GM18858 (cell line): ENCODE measurements around the gene APOA5.

Source experiments
- ATAC-seq: cut with Tn5 transposase; IDR thresholded peaks from one replicate; pipeline ENCODE4 v1.9.1; 2021; ENCODE audit not compliant: unreplicated experiment

The APOA5 gene

DNA sequence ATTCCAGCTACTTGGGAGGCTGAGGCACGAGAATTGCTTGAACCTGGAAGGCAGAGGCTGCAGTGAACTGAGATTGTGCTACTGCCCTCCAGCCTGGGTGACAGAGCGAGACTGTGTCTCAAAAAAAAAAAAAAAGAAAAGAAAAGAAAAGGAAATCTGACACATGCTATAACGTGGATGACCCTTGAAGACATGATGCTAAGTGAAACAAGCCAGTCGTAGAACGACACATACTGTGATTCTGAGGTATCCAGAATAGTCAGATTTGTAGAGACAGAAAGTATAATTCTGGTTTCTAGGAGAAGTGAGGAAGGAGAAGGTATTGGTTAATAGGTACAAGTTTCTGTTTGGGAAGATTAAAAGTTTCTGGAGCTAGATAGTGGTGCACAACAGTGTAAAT, 6.7 kb upstream of the APOA5 start:
- ATAC-seq = no peak

DNA sequence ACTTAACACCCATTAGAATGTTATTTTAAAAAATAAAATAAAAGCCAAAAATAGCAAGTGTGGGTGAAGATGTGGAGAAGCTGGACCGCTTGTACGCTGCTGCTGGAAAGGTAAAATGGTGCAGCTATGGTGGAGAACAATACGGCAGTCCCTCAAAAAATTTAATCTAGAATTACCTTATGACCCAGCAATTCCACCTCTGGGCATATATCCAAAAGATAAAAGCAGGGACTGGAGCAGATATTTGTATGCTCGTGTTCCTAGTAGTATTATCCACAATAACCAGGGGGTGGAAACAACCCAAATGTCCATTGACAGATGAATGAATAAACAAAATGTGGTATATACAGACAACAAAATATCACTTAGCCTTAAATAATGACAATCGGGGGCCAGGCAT, 6.1 kb upstream of the APOA5 start:
- ATAC-seq = no peak

DNA sequence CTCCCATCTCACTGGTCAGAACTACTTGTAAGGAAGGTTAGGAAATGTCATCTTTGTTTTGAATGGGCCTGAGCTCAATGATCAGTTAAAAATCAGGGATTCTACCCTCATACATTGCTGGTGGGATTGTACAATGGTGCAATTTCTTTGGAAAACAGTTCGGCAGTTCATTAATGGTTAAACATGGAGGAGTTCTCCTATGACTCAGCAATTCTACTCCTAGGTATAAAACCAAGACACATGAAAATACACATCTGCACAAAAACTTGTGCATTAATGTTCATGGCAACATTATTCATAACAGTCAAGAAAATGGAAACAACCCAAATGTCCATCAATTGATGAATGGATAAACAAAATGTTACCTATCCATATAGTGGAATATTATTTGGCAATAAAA, 4.9 kb upstream of the APOA5 start:
- ATAC-seq = no peak

DNA sequence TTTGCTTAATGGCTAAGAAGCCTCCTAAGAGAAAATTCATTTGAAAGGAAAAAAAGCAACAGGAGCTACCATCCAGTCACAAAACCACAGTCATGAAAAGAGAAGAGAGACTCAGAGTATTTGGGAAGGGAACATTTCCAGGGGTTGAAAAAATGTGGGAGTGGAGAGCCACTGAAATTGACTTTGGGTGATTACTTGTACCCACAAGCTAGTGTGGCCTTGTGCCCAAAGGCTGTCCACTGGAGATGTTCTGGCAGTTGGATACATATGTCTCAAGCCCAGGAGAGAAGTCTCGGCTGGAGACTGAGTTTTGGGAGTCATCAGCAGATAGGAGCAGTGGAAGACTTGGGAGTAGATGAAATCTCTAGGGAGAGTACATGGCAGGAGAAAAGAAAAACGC, 3.2 kb upstream of the APOA5 start:
- no peak for ATAC-seq

DNA sequence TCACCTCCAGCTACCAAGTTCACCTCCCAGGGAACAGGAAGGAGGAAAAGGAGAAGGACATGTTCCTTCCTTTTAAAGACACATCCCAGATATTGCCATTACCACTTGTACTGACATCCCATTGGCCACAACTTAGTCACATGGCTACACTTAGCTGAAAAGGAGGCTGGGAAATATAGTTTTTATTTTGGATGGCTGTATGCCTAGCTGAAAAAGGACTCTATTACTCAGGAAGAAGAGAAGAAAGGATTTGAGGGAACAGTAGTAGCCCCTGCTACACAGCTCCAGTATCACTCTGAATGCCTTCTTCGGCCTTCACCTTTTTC, 2.1 kb upstream of the APOA5 start:
- no peak for ATAC-seq

DNA sequence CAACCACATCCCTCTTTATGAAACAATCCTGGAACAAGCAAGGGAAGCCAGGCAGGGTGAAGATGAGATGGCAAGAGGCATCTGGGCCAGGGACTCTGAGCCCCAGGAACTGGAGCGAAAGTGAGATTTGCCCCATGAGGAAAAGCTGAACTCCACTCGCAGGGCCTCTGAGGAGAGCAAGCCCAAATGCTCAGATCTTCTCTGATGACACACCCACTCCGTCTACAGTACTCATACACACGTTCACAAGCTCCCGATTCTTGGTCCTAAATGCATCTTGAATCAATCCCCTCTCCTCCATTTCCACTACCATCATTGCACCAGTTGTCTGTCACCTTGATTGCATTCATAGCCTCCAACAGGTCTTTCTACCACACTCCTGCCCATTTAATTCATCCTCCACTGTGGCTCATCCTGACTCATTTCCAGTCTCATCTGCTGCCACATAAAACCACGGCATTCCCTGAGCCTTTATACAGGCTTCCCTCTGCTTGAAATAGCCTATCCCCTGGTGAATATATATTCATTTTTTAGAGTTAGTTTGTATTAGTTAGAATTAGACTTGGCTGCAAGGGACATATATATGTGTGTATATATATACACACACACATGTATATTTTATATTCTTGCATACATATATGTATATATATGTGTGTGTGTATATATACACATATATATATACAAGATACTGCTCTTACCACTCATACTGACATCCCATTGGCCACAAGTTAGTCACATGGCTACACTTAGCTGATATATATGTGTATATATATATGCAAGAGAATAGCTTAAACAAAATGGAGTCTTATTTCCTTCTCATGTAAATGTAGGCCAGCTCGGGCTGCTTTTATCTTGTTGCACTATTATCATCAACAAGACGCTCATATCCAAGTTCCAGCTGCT, 1.4 kb upstream of the APOA5 start:
- no peak for ATAC-seq

DNA sequence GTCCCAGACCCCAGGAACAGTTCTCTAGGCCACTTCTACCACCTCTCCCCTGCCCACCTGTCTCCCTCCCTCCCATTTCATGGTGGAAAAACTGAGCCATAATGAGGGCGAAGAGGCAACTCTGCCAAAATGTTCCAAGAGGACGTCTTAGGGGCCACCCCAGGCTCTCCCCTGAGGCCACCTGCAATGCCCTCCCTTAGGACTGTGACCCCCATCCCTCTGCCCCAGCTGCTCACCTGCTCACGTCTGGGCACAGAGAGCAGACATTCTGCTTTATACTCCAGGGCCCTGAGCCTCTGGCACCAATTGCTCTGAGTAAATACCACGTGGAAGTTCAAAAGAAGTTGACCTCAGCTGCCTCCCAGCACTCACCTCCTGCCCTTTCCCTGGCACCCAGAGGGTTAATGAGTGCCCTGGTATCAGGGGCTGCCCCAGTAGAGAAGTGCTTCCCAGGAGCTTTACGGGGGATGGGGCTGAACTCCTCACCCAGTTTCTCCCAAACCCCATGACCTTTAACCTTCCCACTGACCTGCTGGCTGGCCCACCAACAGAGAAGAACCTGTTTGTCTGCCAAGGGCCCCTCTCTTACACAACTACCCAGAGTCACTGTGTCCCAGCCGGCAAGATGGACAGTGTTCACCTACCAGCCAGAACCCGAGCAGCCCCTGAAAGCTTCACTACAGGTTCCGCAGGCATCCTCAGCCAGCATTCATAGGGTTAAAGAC, 627 bp upstream of the APOA5 start:
- ATAC-seq = no peak

DNA sequence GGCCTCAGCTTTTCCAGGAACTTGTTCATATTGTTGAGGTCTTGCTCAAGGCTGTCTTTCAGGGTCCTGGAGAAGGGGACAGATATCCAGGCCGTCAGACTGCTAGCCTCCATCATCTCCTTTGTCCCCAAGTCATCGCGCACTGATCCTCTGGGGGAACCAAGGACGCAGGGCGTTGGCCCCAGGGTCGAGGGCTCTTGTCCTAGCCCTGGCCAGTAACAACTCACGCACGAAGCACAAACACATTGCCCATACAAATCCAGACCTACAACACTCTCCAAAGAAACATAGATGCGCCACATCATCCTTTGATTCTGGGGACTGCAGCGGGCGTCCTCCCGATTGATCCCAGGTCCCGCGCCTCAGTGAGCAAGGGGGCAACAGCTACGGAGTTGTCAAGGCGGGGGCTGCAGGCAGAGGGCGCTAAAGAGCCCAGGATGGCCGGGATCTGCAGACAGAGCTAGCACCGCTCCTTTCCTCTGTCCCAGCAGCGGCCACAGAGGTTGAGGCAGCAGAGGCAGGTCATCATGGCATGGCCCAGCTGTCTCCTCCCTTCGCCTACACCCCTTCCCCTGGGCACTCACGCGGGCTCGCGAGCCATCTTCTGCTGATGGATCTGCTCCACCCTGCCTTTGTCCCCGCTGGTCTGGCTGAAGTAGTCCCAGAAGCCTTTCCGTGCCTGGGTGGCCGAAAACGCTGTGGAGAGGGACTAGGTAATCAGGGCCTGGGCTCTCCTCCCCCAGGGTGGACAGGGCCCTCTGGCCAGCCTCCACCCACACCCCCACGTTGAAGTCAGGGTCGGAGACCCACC, 472 bp downstream of the APOA5 start:
- no peak for ATAC-seq

DNA sequence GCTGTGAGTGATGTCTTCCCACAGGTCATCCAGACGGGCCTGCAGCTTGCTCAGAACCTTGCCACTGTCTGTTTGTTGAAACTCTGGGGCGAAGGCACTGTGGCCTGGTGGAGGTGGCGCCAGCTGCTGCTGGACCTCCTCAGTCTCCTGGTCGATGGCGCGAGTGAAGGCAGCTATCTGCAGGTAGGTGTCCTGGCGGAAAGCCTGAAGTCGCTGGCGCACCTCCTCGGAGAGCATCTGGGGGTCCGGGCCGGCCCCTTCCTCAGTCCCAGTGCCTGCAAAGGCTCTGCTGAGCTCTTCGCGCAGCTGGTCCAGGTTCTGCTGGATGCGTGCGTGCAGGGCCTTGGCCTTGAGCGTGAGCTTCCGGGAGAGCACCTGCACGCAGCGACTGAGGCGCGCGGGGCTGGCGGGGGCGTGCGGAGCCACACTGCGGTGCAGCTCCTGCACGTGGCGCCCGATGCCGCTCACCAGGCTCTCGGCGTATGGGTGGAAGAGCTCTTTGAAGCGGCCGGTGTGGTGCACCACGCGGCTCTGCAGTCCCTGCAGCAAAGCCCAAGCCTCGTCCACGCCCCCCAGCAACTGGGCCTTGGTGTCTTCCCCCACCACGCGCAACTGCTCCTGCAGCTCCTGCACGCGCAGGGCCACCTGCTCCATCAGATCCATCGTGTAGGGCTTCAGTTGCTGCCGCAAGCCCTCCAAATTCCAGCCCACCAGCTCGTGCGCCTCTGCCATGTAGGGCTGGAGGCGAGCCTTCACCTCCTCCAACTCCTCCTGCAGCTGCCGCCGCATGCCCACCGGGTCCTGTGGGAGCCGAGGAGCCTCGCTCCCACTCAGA, 1.3 kb downstream of the APOA5 start:
- no peak for ATAC-seq

DNA sequence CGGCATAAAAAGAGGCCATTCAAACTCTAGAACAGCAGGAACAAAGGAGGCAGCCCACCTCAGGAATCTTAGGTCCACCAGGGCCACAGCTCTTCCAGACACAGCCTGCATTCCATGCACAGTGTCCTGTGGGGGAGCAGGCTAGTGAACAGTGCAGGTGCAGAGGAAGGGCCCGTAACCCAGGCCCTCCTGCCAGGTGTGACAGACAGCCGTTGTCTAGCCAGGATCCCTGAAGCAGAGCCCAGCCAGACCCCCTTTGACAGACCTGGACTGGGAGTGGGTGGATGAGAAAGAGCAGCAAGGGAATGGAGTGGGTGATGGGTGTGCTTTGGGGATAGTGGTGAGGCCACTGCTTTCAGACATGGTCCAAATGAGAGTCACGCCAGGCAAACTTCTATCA, 2.7 kb downstream of the APOA5 start:
- ATAC-seq = no peak

DNA sequence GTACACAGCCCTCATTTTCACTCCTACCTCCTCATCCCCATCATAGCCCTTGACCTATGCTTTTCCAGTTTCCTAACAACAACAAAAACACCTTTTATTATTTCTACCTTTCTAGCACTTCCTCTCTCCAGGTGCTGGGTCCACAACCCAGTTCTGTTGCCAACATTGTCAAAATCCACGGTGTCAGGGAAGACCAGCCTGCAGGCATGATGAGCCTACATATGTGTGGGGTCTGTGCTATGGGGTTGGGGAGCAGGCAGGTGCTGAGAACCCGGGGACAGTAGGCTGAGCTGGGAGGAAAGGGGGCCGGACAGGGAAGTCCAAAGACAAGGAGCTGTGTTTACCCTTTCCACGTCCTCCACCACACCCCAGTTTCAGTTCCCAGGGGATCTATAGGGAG, 3.1 kb downstream of the APOA5 start:
- ATAC-seq = no peak

DNA sequence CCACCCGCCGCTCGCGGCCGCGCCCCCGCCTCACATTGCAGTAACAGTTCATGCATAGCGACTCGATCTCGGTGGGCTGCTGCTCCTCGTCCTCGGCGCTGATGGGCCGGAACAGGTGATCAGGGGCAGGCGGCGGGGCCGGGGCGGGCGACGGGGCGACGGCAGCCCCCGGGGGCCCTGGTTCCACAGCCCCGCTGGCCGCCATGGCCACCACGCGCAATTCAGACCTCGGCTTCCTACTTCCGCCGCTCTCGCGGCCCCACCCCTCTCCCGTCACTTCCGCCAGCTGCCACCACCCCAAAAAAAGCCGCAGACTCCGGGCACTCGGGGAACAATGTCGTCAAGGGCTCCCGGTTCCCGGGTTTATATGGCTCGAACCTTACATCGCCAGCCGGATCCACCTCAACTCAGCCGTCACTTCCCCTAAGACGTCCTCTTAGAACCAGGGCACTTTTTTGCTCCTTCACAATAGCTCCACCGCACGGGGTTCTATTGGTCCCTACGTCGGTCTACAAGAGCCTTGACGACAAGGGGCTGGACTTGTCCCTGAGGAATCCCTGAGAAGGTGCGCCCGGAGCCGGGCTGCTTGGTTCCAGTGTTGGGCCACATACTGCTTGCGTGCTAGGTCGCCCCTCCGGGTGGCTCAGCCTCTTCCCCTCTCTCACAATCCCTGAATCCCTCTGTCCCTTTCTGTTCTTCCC, 3.7 kb downstream of the APOA5 start, which contains the start of gene ZPR1:
ZPR1 (minus strand) TSS at position 238 of the 701 bp plus-strand sequence; CDS start at position 205, 33 bp downstream.
- ATAC-seq = peak; percentile 68

DNA sequence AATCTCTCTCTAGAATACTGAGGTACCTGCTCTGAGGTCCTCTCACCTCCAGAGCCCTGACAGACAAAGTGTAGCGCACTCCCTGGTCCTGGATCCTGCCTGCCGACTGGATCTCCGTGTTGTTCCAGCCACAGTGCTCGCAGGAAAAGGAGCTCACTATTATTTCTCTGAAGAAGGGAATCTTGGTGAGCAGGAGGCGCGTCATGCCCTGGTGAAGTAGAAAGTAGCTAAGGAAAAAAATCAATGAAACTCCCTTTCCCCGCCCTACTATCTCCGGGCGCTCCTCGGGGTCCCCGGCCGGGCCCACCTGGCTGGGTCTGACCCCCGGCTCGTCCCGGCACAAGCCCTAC, 4.3 kb downstream of the APOA5 start:
- ATAC-seq = no peak

DNA sequence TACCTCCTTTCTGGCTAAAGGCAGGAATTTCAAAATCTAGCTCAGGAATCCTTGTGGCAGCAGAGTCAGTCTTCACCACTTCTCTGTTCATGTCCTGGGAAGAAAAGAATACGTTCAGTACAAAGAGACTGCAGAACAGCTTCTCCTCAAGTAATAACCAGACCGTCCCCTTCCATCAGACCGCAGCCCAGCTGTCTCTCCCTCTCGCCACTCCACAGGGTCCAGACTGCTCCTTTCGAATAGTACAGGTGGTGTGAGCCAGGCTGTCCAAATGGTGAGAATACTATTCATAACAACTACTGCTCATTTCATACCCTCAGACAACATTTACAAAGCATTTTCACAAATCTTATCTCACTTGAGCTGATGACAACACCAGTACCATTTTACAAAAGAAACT, 4.7 kb downstream of the APOA5 start:
- ATAC-seq = no peak

DNA sequence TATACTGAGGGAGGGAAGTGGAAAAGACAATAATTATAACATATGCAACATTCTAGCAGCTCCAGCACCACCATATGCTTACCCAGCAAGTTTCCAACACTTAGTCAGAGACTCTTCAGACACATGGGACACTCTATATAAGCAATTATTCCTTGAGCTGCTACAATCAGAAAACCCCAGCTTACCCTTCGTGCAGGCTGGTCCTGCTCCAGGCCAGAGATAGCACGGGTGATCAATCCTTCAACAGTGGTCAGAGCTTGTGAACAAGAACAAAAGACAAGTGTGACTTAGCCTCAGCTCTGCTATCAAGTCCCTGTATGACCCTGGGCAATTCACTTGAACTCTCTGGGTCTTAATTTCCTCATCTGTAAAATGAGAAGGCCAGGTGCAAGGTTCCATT, 5.4 kb downstream of the APOA5 start:
- no peak for ATAC-seq

DNA sequence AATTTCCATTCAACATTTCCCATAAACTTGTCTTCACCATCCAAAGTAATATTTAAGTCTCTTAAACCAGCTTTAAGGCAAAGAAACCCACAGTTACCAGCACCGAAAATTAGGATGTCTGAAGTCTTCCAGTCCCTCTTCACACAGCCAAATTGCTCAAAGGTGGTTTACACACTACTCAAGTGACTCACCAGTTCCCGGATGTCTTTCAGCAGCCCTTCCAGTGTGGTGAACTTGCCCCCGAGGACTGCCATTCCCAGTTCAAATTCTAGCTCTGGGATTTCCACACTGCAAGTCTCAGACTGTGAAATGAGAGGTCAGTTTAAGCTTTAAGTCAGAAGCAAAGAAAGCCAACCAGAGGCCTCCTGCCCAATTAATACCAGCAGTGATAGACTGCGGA, 9.0 kb downstream of the APOA5 start:
- ATAC-seq = no peak

DNA sequence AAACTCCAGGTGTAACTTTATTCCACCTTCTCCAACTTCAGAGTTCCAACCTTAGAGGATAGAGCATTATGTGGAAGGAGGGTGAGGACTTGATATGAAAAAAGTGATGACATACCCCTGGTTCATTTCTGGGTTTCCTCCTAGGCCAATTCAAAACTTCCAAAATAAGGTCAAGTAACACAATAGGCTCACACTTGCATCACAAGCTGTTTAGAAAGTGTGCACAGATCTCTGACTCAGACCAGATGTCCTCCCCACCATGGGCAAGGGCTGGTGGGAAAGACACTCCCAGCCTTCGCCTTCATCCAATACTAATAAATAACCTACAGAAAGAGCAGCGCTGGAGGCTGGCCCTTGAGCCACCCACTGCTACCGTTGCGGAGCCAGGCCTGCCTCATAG, 13.1 kb downstream of the APOA5 start:
- no peak for ATAC-seq

DNA sequence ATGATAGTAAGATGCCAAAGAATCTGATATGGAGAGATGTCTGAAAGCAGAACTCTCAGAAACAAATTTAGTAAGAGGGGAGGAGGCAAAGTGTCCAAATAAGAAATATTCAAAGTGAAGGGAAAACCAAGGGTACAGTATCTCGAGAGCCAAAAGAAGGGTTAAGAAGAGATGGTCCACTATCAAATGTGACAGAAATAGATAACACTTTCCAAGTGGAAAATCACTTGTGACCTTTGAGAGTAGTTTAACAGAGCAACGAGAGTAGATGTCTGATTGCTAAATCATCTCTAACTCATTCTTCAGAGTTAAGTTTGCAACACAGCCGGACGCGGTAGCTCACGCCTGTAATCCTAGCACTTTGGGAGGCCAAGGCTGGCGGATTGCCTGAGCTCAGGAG, 14.6 kb downstream of the APOA5 start:
- ATAC-seq = no peak

DNA sequence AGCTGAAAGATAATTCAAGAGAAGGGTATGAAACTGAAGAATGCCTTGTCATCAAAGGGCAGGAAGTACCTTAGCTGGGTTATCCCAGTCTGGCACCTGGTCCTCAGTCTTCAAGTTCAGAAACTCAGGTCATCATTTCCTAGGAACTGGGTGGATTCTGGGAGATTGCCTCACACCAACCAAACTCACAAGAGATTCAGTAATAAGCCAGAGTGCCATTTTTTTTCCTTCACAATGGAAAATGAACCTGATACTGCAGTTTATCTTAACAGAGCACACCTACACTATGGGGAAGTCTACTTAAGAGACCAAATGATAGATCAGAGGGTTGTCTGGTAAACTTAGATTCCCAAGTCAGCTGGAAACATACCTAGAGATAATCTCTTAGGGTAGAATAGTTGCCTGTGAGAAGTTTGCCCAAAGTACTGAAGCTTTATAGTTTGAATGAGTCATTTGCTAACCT, 15.1 kb downstream of the APOA5 start:
- ATAC-seq = no peak

DNA sequence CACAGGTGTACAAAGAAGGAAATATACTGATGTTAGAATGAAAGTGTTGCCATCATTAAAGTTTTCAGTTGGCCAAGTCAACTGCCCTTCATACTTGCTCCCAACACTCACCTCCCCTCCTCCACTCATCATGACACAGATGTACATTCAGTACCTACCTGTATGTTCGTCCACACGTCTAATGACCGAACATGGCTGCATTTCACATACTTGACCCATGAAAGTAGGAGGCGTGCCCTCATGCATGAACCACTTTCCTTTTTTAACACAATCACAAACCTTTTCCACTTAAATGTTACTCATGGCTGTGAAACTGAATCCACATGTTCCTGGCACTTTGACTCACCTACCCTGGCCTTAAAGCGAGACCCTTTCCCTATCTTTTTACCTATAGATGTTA, 15.7 kb downstream of the APOA5 start:
- no peak for ATAC-seq
